CD14-positive monocyte (primary cell): ENCODE measurements around the gene DCC. TPM values are rescaled to one million over a fixed set of nuclear protein-coding genes. Genes with fewer than 3 reads are reported as not detected.

ENCODE experiments used
- DNase-seq, 3 donors: peaks; one replicate each; pipeline ENCODE4 v3.0.0-alpha.2; 2011 to 2022
- H2AFZ ChIP-seq: 2 replicates; pipeline ENCODE4 v1.6.0; 2012; ENCODE audit warnings: mild to moderate bottlenecking, low read depth, low read length, inconsistent platforms; ENCODE audit not compliant: insufficient read depth, poor library complexity, severe bottlenecking
- H3K27ac ChIP-seq, 2 donors: 1 replicate in 1 of 2; 2 replicates in 1 of 2; pipeline ENCODE4 v1.5.1; 2012 to 2013; ENCODE audit warnings: low read length in 2 of 2, control low read depth in 1 of 2, inconsistent platforms in 1 of 2, low read depth in 1 of 2, mild to moderate bottlenecking in 1 of 2
- H3K27me3 ChIP-seq, 2 donors: one replicate each; pipeline versions ENCODE4 v1.6.0 to v1.6.1; 2011 to 2013; ENCODE audit warnings: low read length in 2 of 2; ENCODE audit not compliant: control insufficient read depth in 2 of 2, insufficient read depth in 2 of 2
- H3K36me3 ChIP-seq, 2 donors: replicated peaks in 1 of 2; 1 replicate in 1 of 2; 2 replicates in 1 of 2; pipeline versions ENCODE4 v1.5.1 to v1.6.1; 2012 to 2013; ENCODE audit warnings: low read length in 2 of 2, control low read depth in 1 of 2, inconsistent platforms in 1 of 2, mild to moderate bottlenecking in 1 of 2; ENCODE audit not compliant: insufficient read depth in 2 of 2, control insufficient read depth in 1 of 2
- H3K4me1 ChIP-seq, 2 donors: 1 replicate in 1 of 2; 2 replicates in 1 of 2; pipeline versions ENCODE4 v1.5.1 to v1.6.1; 2012 to 2013; ENCODE audit warnings: low read length in 2 of 2, control low read depth in 1 of 2, inconsistent platforms in 1 of 2, mild to moderate bottlenecking in 1 of 2, moderate library complexity in 1 of 2; ENCODE audit not compliant: insufficient read depth in 2 of 2, control insufficient read depth in 1 of 2
- H3K4me2 ChIP-seq: replicated peaks from 2 replicates; pipeline ENCODE3; 2012; ENCODE audit warnings: low read length, moderate library complexity, mild to moderate bottlenecking; ENCODE audit not compliant: poor library complexity, severe bottlenecking; ENCODE audit errors: extremely low read depth
- H3K4me3 ChIP-seq, 3 experiments: fragments of 200-600 bp in 1 of 3; sonication (generic) in 1 of 3; replicated peaks in 1 of 3; 1 replicate in 2 of 3; 2 replicates in 1 of 3; pipeline ENCODE4 v1.5.1; 2011 to 2013; ENCODE audit warnings: low read length in 3 of 3, mild to moderate bottlenecking in 3 of 3, control low read depth in 2 of 3, low read depth in 2 of 3, inconsistent platforms in 1 of 3, moderate library complexity in 1 of 3
- H3K79me2 ChIP-seq: 2 replicates; pipeline ENCODE4 v1.6.0; 2012; ENCODE audit warnings: mild to moderate bottlenecking, control low read depth, inconsistent platforms, low read length, moderate library complexity; ENCODE audit not compliant: insufficient read depth
- H3K9ac ChIP-seq: 2 replicates; pipeline ENCODE4 v1.6.0; 2017; ENCODE audit warnings: low read length, mild to moderate bottlenecking; ENCODE audit not compliant: insufficient read depth, poor library complexity, severe bottlenecking
- H3K9me3 ChIP-seq, 2 donors: replicated peaks in 1 of 2; 1 replicate in 1 of 2; 2 replicates in 1 of 2; pipeline versions ENCODE4 v1.5.1 to v1.6.1; 2012 to 2013; ENCODE audit warnings: low read length in 2 of 2, control low read depth in 1 of 2; ENCODE audit not compliant: control insufficient read depth in 1 of 2, insufficient read depth in 1 of 2
- H4K20me1 ChIP-seq: 2 replicates; pipeline ENCODE4 v1.6.0; 2012; ENCODE audit warnings: mild to moderate bottlenecking, low read length, control low read depth, moderate library complexity; ENCODE audit not compliant: insufficient read depth
- H3K27ac Mint-ChIP-seq, 7 donors: one replicate each; pipeline ENCODE4 v1.8.0; 2020; ENCODE audit warnings: mild to moderate bottlenecking in 7 of 7, mixed read lengths in 7 of 7, moderate library complexity in 6 of 7, inconsistent platforms in 2 of 7
- H3K27me3 Mint-ChIP-seq, 3 donors: one replicate each; pipeline ENCODE4 v1.8.0; 2021 to 2022; ENCODE audit warnings: low read depth in 3 of 3, mild to moderate bottlenecking in 3 of 3, mixed read lengths in 3 of 3, moderate library complexity in 3 of 3, inconsistent platforms in 1 of 3
- H3K36me3 Mint-ChIP-seq, 2 donors: one replicate each; pipeline ENCODE4 v1.8.0; 2020; ENCODE audit warnings: mixed read lengths in 2 of 2, inconsistent platforms in 1 of 2, mild to moderate bottlenecking in 1 of 2
- H3K4me1 Mint-ChIP-seq: one replicate; pipeline ENCODE4 v1.8.0; 2020; ENCODE audit warnings: mild to moderate bottlenecking, mixed read lengths
- H3K4me3 Mint-ChIP-seq, 2 donors: one replicate each; pipeline ENCODE4 v1.8.0; 2020; ENCODE audit warnings: mild to moderate bottlenecking in 2 of 2, mixed read lengths in 2 of 2, moderate library complexity in 1 of 2
- H3K9me3 Mint-ChIP-seq, 7 donors: one replicate each; pipeline ENCODE4 v1.8.0; 2020 to 2022; ENCODE audit warnings: mixed read lengths in 7 of 7, mild to moderate bottlenecking in 6 of 7, moderate library complexity in 6 of 7, inconsistent platforms in 2 of 7
- CTCF ChIP-seq: fragments of 200-600 bp; IDR thresholded peaks from one replicate; pipeline ENCODE4 v1.8.0; 2022; ENCODE audit warnings: antibody characterized with exemption, mild to moderate bottlenecking
- WGBS: methylation state at CpG from one replicate; pipeline ENCODE4 v1.1.5; 2013; ENCODE audit warnings: missing lambda C conversion rate; ENCODE audit not compliant: insufficient coverage; 5-methylcytosine and 5-hydroxymethylcytosine counted together
- intact Hi-C, 2 donors: fragments of 100-400 bp; cut with micrococcal nuclease; formaldehyde crosslinking; loops; one replicate each; pipeline versions ENCODE4 v1.15.0 to v1.15.1; 2023
- polyA plus RNA-seq, 3 donors: library from polyadenylated mRNA; depleted of rRNA in 1 of 3; unstranded in 2 of 3; stranded (reverse) in 1 of 3; fragments of 300-500 nt in 2 of 3; fragments of >200 nt in 1 of 3; fragmentation: Illumina TruSeq in 2 of 3; gene quantifications; 1 replicate in 2 of 3; 2 replicates in 1 of 3; pipeline ENCODE4 v1.2.3, GENCODE V29; 2012 to 2021

DCC gene
- polyA plus RNA-seq, 3 donors = not detected

DNA sequence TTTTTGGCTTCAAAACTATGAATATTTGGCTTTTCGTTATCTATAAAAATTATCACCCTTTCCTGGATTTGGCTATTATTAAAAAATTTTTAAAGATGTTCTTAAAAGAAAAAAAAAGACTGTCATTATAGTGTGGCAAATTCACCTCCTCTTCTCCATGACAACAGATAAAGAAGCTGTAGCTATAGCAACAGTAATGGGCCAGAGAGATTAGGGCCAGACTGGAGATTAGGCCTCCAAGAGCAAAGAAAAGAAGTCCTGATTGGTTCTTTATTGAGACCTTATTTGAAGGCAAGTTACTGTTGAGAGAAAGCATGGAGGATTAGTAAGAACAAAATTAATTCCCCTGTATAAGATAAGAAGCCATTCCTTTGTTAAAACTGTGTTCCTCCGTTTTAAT is 812.5 kb downstream of the DCC start:
- Histone ChIP-seq H3K27me3 (no peaks in the 10 kb centered on the region), H3K79me2 (no peaks in the 10 kb centered on the region), H2AFZ (no peak overlapping the region), H3K9ac (no peak overlapping the region), H3K9me3 (no peaks in the 10 kb centered on the region), H3K4me2 (no peak overlapping the region), H4K20me1 (no peaks in the 10 kb centered on the region), H3K27ac (no peak overlapping the region), H3K36me3 (no peaks in the 10 kb centered on the region), H3K4me3 (no peak overlapping the region), H3K4me1 (no peaks in the 10 kb centered on the region)
- no peak for TF ChIP-seq CTCF
- H3K4me1 Mint-ChIP-seq = no peaks in the 10 kb centered on the region
- DNase-seq = no peak
- no peak overlapping the region for H3K27ac Mint-ChIP-seq
- no CpG with 5 or more reads among the region's 2 CpGs for whole genome bisulfite sequencing
- H3K27me3 Mint-ChIP-seq = peaks cover 0 to 2% (median 1%) of the 10 kb centered on the region in 3 donors
- intact Hi-C loops = no loop called here
- H3K36me3 Mint-ChIP-seq = no peaks in the 10 kb centered on the region
- no peak overlapping the region for H3K4me3 Mint-ChIP-seq
- peaks cover 0 to 6% (median 0%) of the 10 kb centered on the region in 7 donors for H3K9me3 Mint-ChIP-seq

DNA sequence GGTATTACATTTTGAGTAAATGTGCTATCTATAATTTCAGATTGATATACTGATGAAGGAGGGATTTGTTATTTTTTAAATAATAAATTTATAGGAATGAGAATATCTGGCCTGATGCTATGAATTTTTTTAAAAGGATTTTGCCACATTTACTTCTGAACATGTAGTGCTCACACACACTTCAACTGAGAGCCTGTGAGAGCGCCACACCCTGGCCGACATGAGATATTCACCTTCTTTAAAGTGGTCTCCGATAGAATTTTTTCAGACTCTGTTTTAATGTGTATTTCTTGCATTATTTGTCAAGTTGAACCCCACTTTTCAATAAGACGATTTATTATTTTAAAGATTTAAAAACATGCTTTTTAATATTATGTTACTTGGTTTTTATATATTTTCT is 813.3 kb downstream of the DCC start:
- H3K4me1 Mint-ChIP-seq = no peaks in the 10 kb centered on the region

More for the DNA sequence above, 813.3 kb downstream of the DCC start:
- no peaks in the 10 kb centered on the region for H3K36me3 Mint-ChIP-seq
- H3K27ac Mint-ChIP-seq = no peak overlapping the region
- no peaks in the 10 kb centered on the region for H3K27me3 ChIP-seq
- no CpG with 5 or more reads among the region's 4 CpGs for WGBS
- H3K36me3 ChIP-seq = no peaks in the 10 kb centered on the region
- no peak overlapping the region for H2AFZ ChIP-seq
- no peak overlapping the region for H3K4me3 Mint-ChIP-seq
- H3K4me2 ChIP-seq = no peak overlapping the region
- H3K4me3 ChIP-seq = no peak overlapping the region
- H3K27ac ChIP-seq = no peak overlapping the region
- no peak overlapping the region for H3K9ac ChIP-seq
- no peak for DNase-seq
- intact Hi-C loops = no loop called here
- TF ChIP-seq CTCF = no peak
- no peaks in the 10 kb centered on the region for H3K79me2 ChIP-seq
- H3K9me3 ChIP-seq = no peaks in the 10 kb centered on the region
- no peaks in the 10 kb centered on the region for H4K20me1 ChIP-seq
- no peaks in the 10 kb centered on the region for H3K4me1 ChIP-seq
- peaks cover 0 to 2% (median 1%) of the 10 kb centered on the region in 3 donors for H3K27me3 Mint-ChIP-seq
- H3K9me3 Mint-ChIP-seq = peaks cover 0 to 6% (median 0%) of the 10 kb centered on the region in 7 donors
